Measurements from ENCODE around the gene MX1. TPM values are rescaled to one million over a fixed set of nuclear protein-coding genes. Genes with fewer than 3 reads are reported as not detected.

MX1 gene
- polyA plus RNA-seq, 1 donor from 2014 or later: 0.07 TPM

GRCh38 chr21:41381731-41382130, 44.3 kb upstream of the MX1 start:
- Histone ChIP-seq H3K4me2 (ENCODE audit: low read length) (no peak overlapping the region), H4K20me1 (ENCODE audit: insufficient read depth) (no peaks in the 10 kb centered on the region), H3K9ac (ENCODE audit: low read length) (no peak overlapping the region), H3F3A (ENCODE audit: insufficient read depth, low read length, poor library complexity, severe bottlenecking) (no peaks in the 10 kb centered on the region), H3K9me2 (ENCODE audit: insufficient read depth, low read length) (no peaks in the 10 kb centered on the region), H3K36me3 (ENCODE audit: insufficient read depth, low read length) (no peaks in the 10 kb centered on the region), H3K9me3 (ENCODE audit: low read length) (no peaks in the 10 kb centered on the region), H3K4me3 (ENCODE audit: low read length) (no peak overlapping the region), H2AFZ (ENCODE audit: low read depth, low read length) (no peak overlapping the region), H3K27me3 (ENCODE audit: insufficient read depth, low read depth, low read length) (no peaks in the 10 kb centered on the region), H3K27ac (ENCODE audit: low read length) (no peak overlapping the region), H3K79me2 (replicated peaks; ENCODE audit: insufficient read depth, low read length) (no peaks in the 10 kb centered on the region)
- TF ChIP-seq MXI1 (conservative IDR thresholded peaks at IDR 0.05; ENCODE audit: poor library complexity, severe bottlenecking) (no peak), EP300 (conservative IDR thresholded peaks at IDR 0.05; ENCODE audit: poor library complexity, severe bottlenecking) (no peak), CTCF (IDR thresholded peaks at IDR 0.05; ENCODE audit: poor library complexity, severe bottlenecking) (no peak), REST (IDR thresholded peaks at IDR 0.05; ENCODE audit: borderline replicate concordance) (no peak), SMC3 (conservative IDR thresholded peaks at IDR 0.05; ENCODE audit: poor library complexity) (no peak), RAD21 (conservative IDR thresholded peaks at IDR 0.05) (no peak), TAF1 (IDR thresholded peaks at IDR 0.05; ENCODE audit: low read depth) (no peak), EZH2 (IDR thresholded peaks at IDR 0.05; ENCODE audit: borderline replicate concordance, insufficient read depth, low read length, poor library complexity, severe bottlenecking) (no peak), POLR2AphosphoS5 (IDR thresholded peaks at IDR 0.05) (no peak)

GRCh38 chr21:41387042-41387819, 38.8 kb upstream of the MX1 start:
- no peak overlapping the region for H2AFZ ChIP-seq (ENCODE audit: low read depth, low read length)
- no peaks in the 10 kb centered on the region for H3K36me3 ChIP-seq (ENCODE audit: insufficient read depth, low read length)
- H4K20me1 ChIP-seq (ENCODE audit: insufficient read depth): no peaks in the 10 kb centered on the region
- H3K27ac ChIP-seq (ENCODE audit: low read length): no peak overlapping the region
- H3K27me3 ChIP-seq (ENCODE audit: insufficient read depth, low read depth, low read length): no peaks in the 10 kb centered on the region
- no peaks in the 10 kb centered on the region for H3K9me2 ChIP-seq (ENCODE audit: insufficient read depth, low read length)
- H3K4me3 ChIP-seq (ENCODE audit: low read length): no peak overlapping the region
- no peaks in the 10 kb centered on the region for H3K79me2 ChIP-seq (replicated peaks; ENCODE audit: insufficient read depth, low read length)
- H3K9ac ChIP-seq (ENCODE audit: low read length): no peak overlapping the region
- H3K9me3 ChIP-seq (ENCODE audit: low read length): no peaks in the 10 kb centered on the region
- TF ChIP-seq EP300 (conservative IDR thresholded peaks at IDR 0.05; ENCODE audit: poor library complexity, severe bottlenecking) (no peak), POLR2AphosphoS5 (IDR thresholded peaks at IDR 0.05) (no peak)
- H3F3A ChIP-seq (ENCODE audit: insufficient read depth, low read length, poor library complexity, severe bottlenecking): no peaks in the 10 kb centered on the region
- no peak overlapping the region for H3K4me2 ChIP-seq (ENCODE audit: low read length)
